Activated naive CD8-positive, alpha-beta T cell treated with anti-CD3 and anti-CD28 coated beads, Interleukin-2, amount 50 U/mL, for 16 hours (primary cell): ENCODE results near the gene CACNA2D3.

ENCODE experiments used
- DNase-seq: peaks from one replicate; pipeline ENCODE4 v3.0.0-alpha.2; 2020; ENCODE audit warnings: low read depth, low spot score

Gene CACNA2D3

GRCh38 chr3:54274607-54275006, 152.3 kb downstream of the CACNA2D3 start:
- DNase-seq, result no peak

- no peak for DNase-seq
Observed at GRCh38 chr3:54279005-54279583, 156.7 kb downstream of the CACNA2D3 start.

GRCh38 chr3:54283470-54283869, 161.1 kb downstream of the CACNA2D3 start:
- DNase-seq, result no peak

- no peak for DNase-seq
Observed at GRCh38 chr3:54294214-54294613, 171.9 kb downstream of the CACNA2D3 start.

- no peak for DNase-seq
Observed at GRCh38 chr3:54296531-54296930, 174.2 kb downstream of the CACNA2D3 start.

- DNase-seq, result no peak
Observed at GRCh38 chr3:54299169-54299935, 177.0 kb downstream of the CACNA2D3 start.

- no peak for DNase-seq
Observed at GRCh38 chr3:54303517-54304375, 181.4 kb downstream of the CACNA2D3 start.

- no peak for DNase-seq
Observed at GRCh38 chr3:54304877-54305276, 182.5 kb downstream of the CACNA2D3 start.

GRCh38 chr3:54305409-54306099, 183.2 kb downstream of the CACNA2D3 start:
- no peak for DNase-seq

- DNase-seq, result no peak
Observed at GRCh38 chr3:54307566-54308180, 185.3 kb downstream of the CACNA2D3 start.

- no peak for DNase-seq
Observed at GRCh38 chr3:54309601-54310000, 187.2 kb downstream of the CACNA2D3 start.

GRCh38 chr3:54311211-54311747, 188.9 kb downstream of the CACNA2D3 start:
- DNase-seq, result no peak

GRCh38 chr3:54312156-54312899, 190.0 kb downstream of the CACNA2D3 start:
- DNase-seq, result no peak

- DNase-seq, result no peak
Observed at GRCh38 chr3:54313418-54313817, 191.1 kb downstream of the CACNA2D3 start.

GRCh38 chr3:54321520-54321919, 199.2 kb downstream of the CACNA2D3 start:
- no peak for DNase-seq

GRCh38 chr3:54322354-54322753, 200.0 kb downstream of the CACNA2D3 start:
- DNase-seq, result no peak

GRCh38 chr3:54324103-54324502, 201.8 kb downstream of the CACNA2D3 start:
- DNase-seq, result no peak

GRCh38 chr3:54326951-54327350, 204.6 kb downstream of the CACNA2D3 start:
- no peak for DNase-seq

GRCh38 chr3:54331341-54331740, 209.0 kb downstream of the CACNA2D3 start:
- no peak for DNase-seq

- DNase-seq, result no peak
Observed at GRCh38 chr3:54337846-54338245, 215.5 kb downstream of the CACNA2D3 start.
